ENCODE results near the gene RNF225.
"Not testable (repeated sequence)": the region's sequence is repeated elsewhere in the genome, so short reads cannot be mapped to it uniquely, and the experiment has no call there.

Gene RNF225

DNA sequence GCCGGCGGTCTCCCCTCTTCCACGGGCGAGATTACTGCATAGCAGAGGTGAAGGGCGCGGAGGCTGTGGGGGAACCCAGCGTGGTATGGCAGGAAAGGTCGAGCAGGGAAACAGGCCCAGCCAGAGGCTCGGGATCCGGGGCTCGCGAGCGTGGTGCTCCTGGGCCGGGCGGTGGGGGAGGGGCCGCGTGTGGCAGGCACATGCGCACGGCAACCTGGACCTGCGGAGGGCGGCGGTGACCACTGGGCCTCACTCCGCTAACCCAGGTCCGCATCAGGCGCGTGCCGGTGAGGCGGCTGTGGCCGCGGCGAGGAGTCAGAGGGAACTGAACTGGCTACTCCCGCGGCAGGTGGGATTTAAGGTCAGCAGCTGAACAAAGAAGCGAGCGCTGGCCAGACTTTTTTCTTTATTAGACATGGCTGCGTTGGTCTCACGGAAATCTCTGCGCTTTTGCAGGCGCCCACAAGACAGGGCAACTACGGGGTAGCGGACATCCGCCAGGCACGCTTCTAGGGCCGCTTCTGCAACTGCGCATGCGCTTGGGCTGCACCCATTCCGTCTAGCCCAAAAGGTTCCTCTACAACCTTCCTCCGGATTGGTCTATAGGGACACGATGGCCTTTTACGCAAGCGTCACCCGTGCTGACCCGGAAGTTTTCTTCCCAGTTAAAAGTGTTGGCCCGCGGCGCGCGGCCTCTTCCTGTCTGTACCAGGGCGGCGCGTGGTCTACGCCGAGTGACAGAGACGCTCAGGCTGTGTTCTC is 8.7 kb upstream of the RNF225 start, which contains the start of gene RPS5:
TSS of gene RPS5 (plus strand) at position 694 of the 762 bp plus-strand sequence. CDS start 869 bp downstream, outside the sequence.
- peak; percentile 65 for FAIRE-seq

GRCh38 chr19:58387338-58388174 is 7.9 kb upstream of the RNF225 start:
- DNase-seq (ENCODE audit: low spot score): no peak
- FAIRE-seq: no peak

More for the DNA sequence above, 8.7 kb upstream of the RNF225 start, which contains the start of gene RPS5:
- peak; percentile 99 for DNase-seq (ENCODE audit: low spot score)

GRCh38 chr19:58388175-58388526 is 7.3 kb upstream of the RNF225 start:
- DNase-seq (ENCODE audit: low spot score) (no peak), FAIRE-seq (no peak)

DNA sequence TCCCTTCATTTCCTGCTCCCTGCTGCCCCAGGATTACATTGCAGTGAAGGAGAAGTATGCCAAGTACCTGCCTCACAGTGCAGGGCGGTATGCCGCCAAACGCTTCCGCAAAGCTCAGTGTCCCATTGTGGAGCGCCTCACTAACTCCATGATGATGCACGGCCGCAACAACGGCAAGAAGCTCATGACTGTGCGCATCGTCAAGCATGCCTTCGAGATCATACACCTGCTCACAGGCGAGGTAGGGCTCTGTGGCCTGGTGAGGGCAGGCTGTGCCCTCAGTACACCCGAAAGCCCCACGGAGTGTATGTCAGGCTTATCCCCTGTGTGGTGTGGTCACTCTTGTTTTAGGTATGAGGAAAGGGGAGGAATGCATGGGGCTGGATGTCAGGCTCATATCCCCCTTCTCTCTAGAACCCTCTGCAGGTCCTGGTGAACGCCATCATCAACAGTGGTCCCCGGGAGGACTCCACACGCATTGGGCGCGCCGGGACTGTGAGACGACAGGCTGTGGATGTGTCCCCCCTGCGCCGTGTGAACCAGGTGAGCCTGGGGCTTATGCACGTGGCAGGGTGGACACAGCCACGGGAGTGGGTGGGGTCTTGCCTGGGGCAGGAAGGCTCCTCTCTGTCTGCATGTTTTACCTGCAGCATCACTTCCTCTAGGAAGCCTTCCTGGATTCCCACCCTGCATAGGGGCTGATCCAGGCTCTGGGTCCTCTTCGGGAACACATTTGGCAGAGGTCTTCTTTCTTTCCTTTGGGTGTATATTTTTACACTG is 2.3 kb upstream of the RNF225 start:
- DNase-seq (ENCODE audit: low spot score): no peak
- FAIRE-seq: no peak

DNA sequence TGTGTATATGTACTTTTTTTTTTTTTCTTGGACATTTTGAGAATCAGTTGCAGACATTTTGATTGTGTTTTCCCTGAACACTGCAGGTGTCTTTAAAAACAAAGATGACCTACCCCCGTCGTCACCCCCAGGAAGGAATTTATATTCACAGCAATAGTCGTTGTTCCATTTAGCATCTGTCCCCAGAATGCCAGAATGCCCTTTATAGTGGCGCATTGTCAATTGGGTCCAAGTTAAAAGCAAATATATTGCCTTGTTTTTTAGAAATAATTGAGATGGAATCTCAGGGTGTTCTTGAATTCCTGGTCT is 1.8 kb upstream of the RNF225 start:
- DNase-seq (ENCODE audit: low spot score) (no peak), FAIRE-seq (no peak)

- no peak for FAIRE-seq
- DNase-seq (ENCODE audit: low spot score): no peak
Measured at GRCh38 chr19:58394821-58395219, 636 bp upstream of the RNF225 start.

- DNase-seq (ENCODE audit: low spot score): no peak
- no peak for FAIRE-seq
Measured at GRCh38 chr19:58395979-58396627, 647 bp downstream of the RNF225 start.

DNA sequence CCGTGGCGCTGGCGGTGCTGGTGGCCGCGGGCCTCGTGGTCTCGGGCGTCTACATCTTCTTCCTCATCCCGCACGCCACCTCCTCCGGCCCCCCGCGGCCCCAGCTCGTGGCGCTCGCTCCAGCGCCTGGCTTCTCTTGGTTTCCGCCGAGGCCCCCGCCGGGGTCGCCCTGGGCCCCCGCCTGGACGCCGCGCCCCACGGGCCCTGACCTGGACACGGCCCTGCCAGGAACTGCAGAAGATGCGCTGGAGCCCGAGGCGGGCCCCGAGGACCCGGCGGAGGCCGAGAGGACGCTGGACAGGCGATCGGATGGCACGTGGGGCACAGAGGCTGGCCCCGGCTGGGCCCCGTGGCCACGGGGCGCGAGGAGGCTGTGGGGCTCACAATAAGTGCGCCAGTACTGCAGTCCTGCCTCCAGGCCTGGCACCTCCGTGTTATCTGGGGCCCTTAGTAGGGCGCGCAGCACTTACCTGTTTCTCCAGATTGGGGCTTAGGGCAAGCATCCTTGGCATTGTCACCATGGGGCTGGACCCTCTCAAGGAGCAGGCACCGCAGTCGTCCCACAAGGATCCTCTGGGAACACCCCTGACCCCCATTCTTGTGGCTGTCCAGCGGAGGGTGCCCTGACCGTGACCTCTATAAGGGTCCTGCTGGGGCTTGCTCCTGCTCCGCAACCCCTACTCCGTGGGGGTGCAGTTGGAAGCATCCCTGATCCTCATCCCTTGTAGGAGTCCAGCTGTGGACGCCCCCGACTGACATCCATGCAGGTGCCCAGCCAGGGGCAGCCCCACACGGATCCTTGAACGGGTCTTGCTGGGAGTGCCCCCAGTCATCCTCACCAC is 1.5 kb downstream of the RNF225 start:
- no peak for FAIRE-seq
- no peak for DNase-seq (ENCODE audit: low spot score)

- DNase-seq (ENCODE audit: low spot score) (no peak), FAIRE-seq (no peak)
Measured at GRCh38 chr19:58397533-58398037, 2.1 kb downstream of the RNF225 start.

- DNase-seq (ENCODE audit: low spot score): no peak
- FAIRE-seq: no peak
Measured at GRCh38 chr19:58398087-58398486, 2.6 kb downstream of the RNF225 start.

GRCh38 chr19:58398545-58398944 is 3.1 kb downstream of the RNF225 start:
- DNase-seq (ENCODE audit: low spot score): no peak
- no peak for FAIRE-seq

- no peak for DNase-seq (ENCODE audit: low spot score)
- FAIRE-seq: no peak
Measured at GRCh38 chr19:58399903-58400302, 4.4 kb downstream of the RNF225 start.

DNA sequence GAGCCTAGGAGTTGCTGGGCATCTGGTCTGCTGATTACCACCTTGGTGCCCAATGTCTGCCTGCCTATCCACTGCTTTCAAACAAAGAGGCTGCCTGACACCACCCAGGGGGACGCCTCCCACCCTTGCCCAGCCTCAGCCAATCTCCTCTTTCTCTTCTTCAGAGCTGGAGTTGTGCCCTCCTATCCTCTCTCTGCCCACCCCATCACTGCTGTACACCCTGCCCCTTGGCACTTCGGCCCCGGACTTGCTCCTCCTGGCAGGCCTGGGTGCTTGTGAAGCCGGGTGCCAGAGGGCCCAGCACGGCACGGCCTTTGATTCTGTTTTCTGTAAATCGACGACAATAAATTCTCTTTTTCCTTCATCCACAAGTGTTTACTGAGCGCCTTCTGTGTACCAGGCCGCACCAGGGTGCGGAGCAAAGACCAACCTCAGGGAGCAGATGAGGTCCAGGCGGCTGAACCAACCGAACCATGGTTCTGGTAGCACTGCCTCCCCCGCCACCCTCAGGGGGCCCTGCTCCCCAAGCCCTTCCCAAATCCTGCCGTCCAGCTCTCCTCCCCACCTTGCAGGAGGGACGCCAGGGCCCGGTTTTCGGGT is 5.0 kb downstream of the RNF225 start:
- DNase-seq (ENCODE audit: low spot score) (no peak), FAIRE-seq (no peak)

- DNase-seq (ENCODE audit: low spot score): peak; percentile 95
- peak; percentile 37 for FAIRE-seq
Measured at GRCh38 chr19:58400916-58401839, 5.7 kb downstream of the RNF225 start.

DNA sequence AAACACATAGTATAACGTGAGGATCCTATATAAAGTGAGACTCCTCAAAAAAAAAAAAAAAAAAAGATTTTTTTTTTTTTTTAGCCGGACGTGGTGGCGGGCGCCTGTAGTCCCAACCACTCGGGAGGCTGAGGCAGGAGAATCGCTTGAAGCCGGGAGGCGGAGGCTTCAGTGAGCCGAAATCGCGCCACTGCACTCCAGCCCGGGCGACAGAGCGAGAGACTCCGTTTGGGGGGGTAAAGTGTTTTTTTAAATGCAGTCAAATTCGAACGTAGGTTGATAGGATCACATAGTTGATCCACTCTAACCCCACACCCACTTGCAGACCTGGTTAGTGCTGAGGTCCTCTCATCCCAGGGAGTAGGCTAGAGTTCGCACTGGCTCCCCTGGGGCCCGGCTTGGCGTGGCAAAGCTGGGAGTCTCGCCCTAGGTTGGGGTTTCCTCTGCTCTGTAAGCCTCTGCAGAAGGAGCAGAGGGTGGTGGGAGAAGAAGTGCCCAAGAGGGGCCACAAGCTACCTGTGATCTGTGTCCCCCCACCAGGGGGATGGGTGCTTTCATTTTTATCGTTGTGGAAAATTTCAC is 6.5 kb downstream of the RNF225 start:
- no peak for FAIRE-seq
- no peak for DNase-seq (ENCODE audit: low spot score)

DNA sequence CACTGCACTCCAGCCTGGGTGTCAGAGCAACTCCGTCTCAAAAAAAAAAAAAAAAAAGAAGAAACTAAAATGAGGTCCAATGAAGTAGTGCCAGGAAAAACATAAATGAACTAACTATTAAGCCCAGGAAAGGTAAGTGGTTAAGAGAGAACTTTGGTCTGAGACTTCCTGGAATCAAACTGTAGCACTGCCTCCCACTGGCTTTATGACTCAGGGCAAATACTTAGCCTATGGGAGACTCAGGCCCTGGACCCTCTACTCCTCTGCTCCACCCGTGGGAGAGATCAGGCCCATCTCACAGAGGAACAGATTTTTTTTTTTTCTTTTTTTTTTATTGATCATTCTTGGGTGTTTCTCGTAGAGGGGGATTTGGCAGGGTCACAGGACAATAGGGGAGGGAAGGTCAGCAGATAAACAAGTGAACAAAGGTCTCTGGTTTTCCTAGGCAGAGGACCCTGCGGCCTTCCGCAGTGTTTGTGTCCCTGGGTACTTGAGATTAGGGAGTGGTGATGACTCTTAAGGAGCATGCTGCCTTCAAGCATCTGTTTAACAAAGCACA is 8.5 kb downstream of the RNF225 start:
- not testable (repeated sequence) for FAIRE-seq; DNase-seq (ENCODE audit: low spot score)

DNA sequence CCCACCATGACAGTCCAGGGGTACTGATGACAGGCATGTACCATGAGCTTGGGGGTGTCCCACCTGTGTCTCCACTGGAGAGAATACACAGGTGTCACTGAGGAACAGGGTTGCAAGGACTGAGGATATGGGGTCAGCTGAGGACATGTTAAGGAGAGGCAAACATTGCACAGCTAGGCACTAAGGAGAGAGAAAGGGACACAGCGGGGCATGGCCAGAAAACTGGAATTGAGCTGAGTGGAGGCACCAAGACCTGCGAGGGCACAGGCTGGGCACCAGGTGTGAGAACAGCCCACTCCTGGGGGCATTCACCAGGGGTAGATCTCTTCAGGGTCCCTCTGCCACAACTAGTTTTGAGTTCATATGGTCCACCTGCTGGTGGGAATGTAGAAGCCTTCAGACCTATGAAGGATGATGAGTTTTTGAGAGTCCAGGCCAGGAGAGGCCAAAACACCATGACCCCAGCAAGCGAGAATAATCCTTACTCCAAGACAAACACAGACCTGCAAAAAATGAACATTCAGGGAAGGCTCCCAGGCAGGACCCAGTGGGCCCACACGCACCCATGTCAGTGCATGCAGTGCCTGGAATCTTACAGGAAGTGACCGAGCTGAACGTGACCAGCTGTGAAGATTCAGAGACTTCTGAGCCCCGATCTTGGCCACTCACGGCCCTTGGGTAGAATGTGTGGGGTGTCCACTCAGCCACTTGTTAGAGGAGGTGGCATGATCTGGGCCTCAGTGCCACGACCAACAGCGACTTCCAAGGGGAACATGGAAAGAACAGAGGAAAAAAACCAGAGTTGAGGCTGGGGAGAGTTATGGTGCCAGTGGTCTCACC is 11.6 kb downstream of the RNF225 start:
- FAIRE-seq (no peak), DNase-seq (ENCODE audit: low spot score) (no peak)
